Posterior cingulate gyrus (tissue), 11 donors: ENCODE measurements around the gene ADO.

Experiments used
- DNase-seq, 10 donors: peaks; one replicate each; pipeline versions ENCODE4 v3.0.0 to v3.0.0-alpha.2; 2020 to 2021; ENCODE audit warnings: mixed read lengths in 3 of 10
- intact Hi-C: fragments of 100-400 bp; cut with DNase I; formaldehyde crosslinking; loops from one replicate; pipeline ENCODE4 v1.15.1; 2023

Gene ADO

DNA sequence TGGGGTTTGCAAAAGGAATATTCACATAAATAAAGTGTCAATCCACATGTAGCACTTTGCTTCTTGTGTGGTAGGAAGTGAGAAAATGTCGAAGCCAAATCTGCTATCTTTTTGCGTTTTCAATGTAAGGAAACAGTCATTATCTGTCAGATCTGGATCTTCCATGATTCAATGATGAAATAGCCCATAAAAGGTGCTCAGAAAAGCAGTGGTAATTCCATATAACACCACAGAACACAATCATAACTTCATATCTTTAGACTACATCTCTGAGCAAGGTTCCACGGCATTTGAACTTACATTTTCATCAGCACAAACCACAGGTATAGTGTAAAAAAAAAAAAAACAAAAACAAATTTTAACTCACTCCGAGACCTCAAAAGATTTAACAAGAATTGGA lies 51.5 kb downstream of the ADO start:
- DNase-seq = no peak
- intact Hi-C loops = no loop called here
